Caco-2 (cell line): Measurements from ENCODE around the gene SESTD1. TPM values are rescaled to one million over a fixed set of nuclear protein-coding genes. Genes with fewer than 3 reads are reported as not detected.

ENCODE experiments used
- BruUV-seq: library from RNA; stranded (reverse); fragments of 400-500 nt; replicated peaks from 2 replicates; lab custom pipeline; 2021; lab: Mats Ljungman, UMichigan
- CTCF ChIA-PET: fragments of 300-600 bp; sonication (Branson Sonifier 250); formaldehyde crosslinking; loops from one replicate; lab custom pipeline; 2022; ENCODE audit warnings: antibody characterized with exemption; lab: Charles Lee
- POLR2A ChIA-PET: fragments of 300-600 bp; sonication (Branson Sonifier 250); formaldehyde crosslinking; loops from one replicate; lab custom pipeline; 2022; ENCODE audit warnings: antibody characterized with exemption; lab: Charles Lee
- DNase-seq, 2 experiments: peaks; one replicate each; pipeline versions ENCODE4 v3.0.0 to v3.0.0-alpha.2; 2020 to 2022
- H3K27me3 ChIP-seq: replicated peaks from 2 replicates; pipeline ENCODE4 v1.6.0; 2011; ENCODE audit warnings: low read length; ENCODE audit not compliant: control insufficient read depth, insufficient read depth
- H3K36me3 ChIP-seq: 2 replicates; pipeline ENCODE4 v1.5.1; 2011; ENCODE audit warnings: low read length; ENCODE audit not compliant: control insufficient read depth, insufficient read depth
- H3K4me1 ChIP-seq: fragments of 250-450 bp; sonication (Bioruptor Pico); 2 replicates; pipeline ENCODE4 v1.5.1; 2020; ENCODE audit warnings: mild to moderate bottlenecking
- H3K4me3 ChIP-seq: 2 replicates; pipeline ENCODE4 v1.5.1; 2011; ENCODE audit warnings: low read depth, mild to moderate bottlenecking, control low read depth, low read length
- H3K9me3 ChIP-seq: fragments of 250-450 bp; sonication (Bioruptor Pico); 2 replicates; pipeline ENCODE4 v1.5.1; 2020; ENCODE audit warnings: mild to moderate bottlenecking, moderate library complexity
- H3K27ac Mint-ChIP-seq: one replicate; pipeline ENCODE4 v1.8.0; 2022; ENCODE audit warnings: mixed read lengths; ENCODE audit not compliant: unreplicated experiment
- H3K27me3 Mint-ChIP-seq: one replicate; pipeline ENCODE4 v1.8.0; 2022; ENCODE audit warnings: mixed read lengths; ENCODE audit not compliant: insufficient read depth, unreplicated experiment
- H3K36me3 Mint-ChIP-seq: one replicate; pipeline ENCODE4 v1.8.0; 2022; ENCODE audit warnings: mild to moderate bottlenecking, mixed read lengths; ENCODE audit not compliant: insufficient read depth, unreplicated experiment
- H3K4me1 Mint-ChIP-seq: one replicate; pipeline ENCODE4 v1.8.0; 2022; ENCODE audit warnings: low read depth, mixed read lengths; ENCODE audit not compliant: unreplicated experiment
- H3K4me3 Mint-ChIP-seq: one replicate; pipeline ENCODE4 v1.8.0; 2022; ENCODE audit warnings: mild to moderate bottlenecking, moderate library complexity, mixed read lengths; ENCODE audit not compliant: unreplicated experiment
- H3K9me3 Mint-ChIP-seq: one replicate; pipeline ENCODE4 v1.8.0; 2022; ENCODE audit warnings: mixed read lengths; ENCODE audit not compliant: unreplicated experiment
- CTCF ChIP-seq, 2 experiments: fragments of 200-600 bp in 1 of 2; IDR thresholded peaks; 1 replicate in 1 of 2; 2 replicates in 1 of 2; pipeline versions ENCODE4 v1.5.1 to v1.8.0; 2011 to 2022; ENCODE audit warnings: antibody characterized with exemption in 1 of 2, control low read depth in 1 of 2, inconsistent platforms in 1 of 2, low read depth in 1 of 2, low read length in 1 of 2, mild to moderate bottlenecking in 1 of 2, moderate library complexity in 1 of 2; ENCODE audit not compliant: insufficient read depth in 1 of 2, severe bottlenecking in 1 of 2, unreplicated experiment in 1 of 2
- intact Hi-C: fragments of 100-400 bp; cut with micrococcal nuclease; formaldehyde crosslinking; loops from one replicate; pipeline ENCODE4 v1.10.0; 2022; ENCODE audit not compliant: unreplicated experiment
- total RNA-seq: library from RNA; stranded (reverse); gene quantifications from 2 replicates; pipeline ENCODE4 v1.2.3, GENCODE V29; 2022

Gene SESTD1
- total RNA-seq, 1 experiment from 2014 or later = 50.2 TPM

GRCh38 chr2:179195141-179195540 lies 69.5 kb downstream of the SESTD1 start:
- DNase-seq = no peak
- Mint-ChIP-seq H3K4me3 (no peak overlapping the region), H3K4me1 (peaks cover 7% of the 10 kb centered on the region), H3K9me3 (peaks cover 20% of the 10 kb centered on the region), H3K36me3 (peaks cover 14% of the 10 kb centered on the region), H3K27me3 (no peaks in the 10 kb centered on the region), H3K27ac (no peak overlapping the region)
- Histone ChIP-seq H3K4me3 (no peak overlapping the region), H3K27me3 (no peaks in the 10 kb centered on the region), H3K9me3 (peaks cover 4% of the 10 kb centered on the region), H3K36me3 (no peaks in the 10 kb centered on the region), H3K4me1 (peaks cover 13% of the 10 kb centered on the region)
- no TSS peak for BruUV-seq
- ChIA-PET CTCF (no interaction called here), POLR2A (no interaction called here)
- TF ChIP-seq CTCF (IDR thresholded peaks at IDR 0.05; ENCODE audit: insufficient read depth in 1 of 2, low read depth in 1 of 2, low read length in 1 of 2, severe bottlenecking in 1 of 2, unreplicated experiment in 1 of 2) = no peak
- intact Hi-C loops = loop anchor here (2.0 kb wide), 1 partner anchor 24 kb away; no protein-coding TSS in a partner anchor

- H3K4me3 ChIP-seq = no peak overlapping the region
- peak in 1 of 2 experiments; percentile 1 for TF ChIP-seq CTCF (IDR thresholded peaks at IDR 0.05; ENCODE audit: insufficient read depth in 1 of 2, low read depth in 1 of 2, low read length in 1 of 2, severe bottlenecking in 1 of 2, unreplicated experiment in 1 of 2)
- H3K36me3 ChIP-seq = no peaks in the 10 kb centered on the region
- CTCF ChIA-PET = no interaction called here
- H3K9me3 Mint-ChIP-seq = peaks cover 20% of the 10 kb centered on the region
- no peaks in the 10 kb centered on the region for H3K27me3 Mint-ChIP-seq
- peaks cover 14% of the 10 kb centered on the region for H3K36me3 Mint-ChIP-seq
- no peak overlapping the region for H3K4me3 Mint-ChIP-seq
- peak in 1 of 2 experiments; percentile 23 for DNase-seq
- peaks cover 7% of the 10 kb centered on the region for H3K4me1 Mint-ChIP-seq
- no peaks in the 10 kb centered on the region for H3K27me3 ChIP-seq
- H3K4me1 ChIP-seq = peaks cover 13% of the 10 kb centered on the region
- intact Hi-C loops = loop anchor here (2.0 kb wide), 1 partner anchor 25 kb away; no protein-coding TSS in a partner anchor
- no TSS peak for BruUV-seq
- peaks cover 8% of the 10 kb centered on the region for H3K9me3 ChIP-seq
- peak overlapping the region; percentile 5 for H3K27ac Mint-ChIP-seq
- POLR2A ChIA-PET = no interaction called here
Measured at GRCh38 chr2:179193759-179194394, 70.8 kb downstream of the SESTD1 start.

- TF ChIP-seq CTCF (IDR thresholded peaks at IDR 0.05; ENCODE audit: insufficient read depth in 1 of 2, low read depth in 1 of 2, low read length in 1 of 2, severe bottlenecking in 1 of 2, unreplicated experiment in 1 of 2) = no peak
- DNase-seq = no peak
- peaks cover 8% of the 10 kb centered on the region for H3K9me3 ChIP-seq
- no peak overlapping the region for H3K4me3 ChIP-seq
- H3K36me3 Mint-ChIP-seq = peaks cover 14% of the 10 kb centered on the region
- no peak overlapping the region for H3K4me3 Mint-ChIP-seq
- no TSS peak for BruUV-seq
- intact Hi-C loops = no loop called here
- H3K4me1 ChIP-seq = peaks cover 13% of the 10 kb centered on the region
- H3K27me3 Mint-ChIP-seq = no peaks in the 10 kb centered on the region
- no peaks in the 10 kb centered on the region for H3K27me3 ChIP-seq
- peaks cover 10% of the 10 kb centered on the region for H3K9me3 Mint-ChIP-seq
- peaks cover 13% of the 10 kb centered on the region for H3K4me1 Mint-ChIP-seq
- H3K36me3 ChIP-seq = no peaks in the 10 kb centered on the region
- ChIA-PET POLR2A (no interaction called here), CTCF (no interaction called here)
- no peak overlapping the region for H3K27ac Mint-ChIP-seq
Measured at GRCh38 chr2:179191110-179191509, 73.5 kb downstream of the SESTD1 start.
